Stomach (tissue), 9 donors: ENCODE data around the gene ANAPC5. TPM values are rescaled to one million over a fixed set of nuclear protein-coding genes. Genes with fewer than 3 reads are reported as not detected.

ENCODE experiments used
- DNase-seq, 2 donors: peaks; one replicate each; pipeline versions ENCODE4 v3.0.0 to v3.0.0-alpha.2; 2013 to 2019
- H3K27ac ChIP-seq, 5 donors: fragments of 200-600 bp in 4 of 5; sonication (generic) in 4 of 5; one replicate each; pipeline ENCODE4 v1.5.1; 2013 to 2019; ENCODE audit warnings: mild to moderate bottlenecking in 1 of 5, moderate library complexity in 1 of 5
- H3K27me3 ChIP-seq, 3 donors: fragments of 200-600 bp; sonication (generic); one replicate each; pipeline ENCODE4 v1.5.1; 2017 to 2019; ENCODE audit warnings: mixed run types in 1 of 3
- H3K36me3 ChIP-seq, 4 donors: fragments of 200-600 bp; sonication (generic); 1 replicate in 3 of 4; 2 replicates in 1 of 4; pipeline ENCODE4 v1.5.1; 2016 to 2019
- H3K4me1 ChIP-seq, 4 donors: fragments of 200-600 bp; sonication (generic); one replicate each; pipeline ENCODE4 v1.5.1; 2016 to 2019
- H3K4me3 ChIP-seq, 4 donors: fragments of 200-600 bp; sonication (generic) in 3 of 4; one replicate each; pipeline ENCODE4 v1.5.1; 2016 to 2019; ENCODE audit warnings: mild to moderate bottlenecking in 1 of 4
- H3K9me3 ChIP-seq, 4 donors: fragments of 200-600 bp; sonication (generic); one replicate each; pipeline ENCODE4 v1.5.1; 2016 to 2019
- CTCF ChIP-seq, 7 experiments: fragments of 450-650 bp in 4 of 7; fragments of 200-600 bp in 3 of 7; sonication (generic) in 3 of 7; IDR thresholded peaks; one replicate each; pipeline ENCODE4 v1.5.1; 2016 to 2019; ENCODE audit warnings: antibody characterized with exemption in 7 of 7, control low read depth in 2 of 7, mild to moderate bottlenecking in 1 of 7
- EP300 ChIP-seq: sonication (generic); formaldehyde crosslinking; IDR thresholded peaks from one replicate; pipeline ENCODE4 v1.6.1; 2017; ENCODE audit warnings: antibody characterized with exemption
- POLR2A ChIP-seq, 4 donors: fragments of 450-650 bp; IDR thresholded peaks; one replicate each; pipeline ENCODE4 v1.6.1; 2016; ENCODE audit warnings: antibody characterized with exemption in 4 of 4, control low read depth in 2 of 4, mild to moderate bottlenecking in 1 of 4, moderate library complexity in 1 of 4
- POLR2AphosphoS5 ChIP-seq, 3 donors: sonication (generic); formaldehyde crosslinking; IDR thresholded peaks; one replicate each; pipeline ENCODE4 v1.6.1; 2016; ENCODE audit warnings: antibody characterized with exemption in 3 of 3
- WGBS, 5 donors: extraction: QIAGEN DNeasy Blood & Tissue Kit in 3 of 5; methylation state at CpG; one replicate each; pipeline versions ENCODE4 v1.1.5 to v1.1.7; 2013 to 2018; 5-methylcytosine and 5-hydroxymethylcytosine counted together
- intact Hi-C: fragments of 100-400 bp; cut with DNase I; formaldehyde crosslinking; loops from one replicate; pipeline ENCODE4 v1.15.1; 2023; ENCODE audit warnings: low total_unique reads
- polyA plus RNA-seq, 3 donors: library from polyadenylated mRNA; stranded (reverse); fragments of 200-250 nt; gene quantifications; one replicate each; pipeline ENCODE4 v1.2.3, GENCODE V29; 2013
- total RNA-seq, 5 donors: library from RNA; depleted of rRNA; stranded (reverse); fragments of >200 nt; gene quantifications; one replicate each; pipeline versions ENCODE4 v1.1.0 to v1.2.3, GENCODE V29; 2014 to 2016
- donor health status: healthy with polysubstance abuse.
- donor health status: Bipolar disorder and iron deficiency.
- donor health status: healthy.

The ANAPC5 gene
- total and polyA plus RNA-seq, 8 donors: 81.2 to 228 (median 113) TPM

- intact Hi-C loops: no loop called here
- peaks cover 0 to 27% (median 13%) of the 10 kb centered on the region in 4 donors for H3K36me3 ChIP-seq
- no peak for DNase-seq
These were observed 61.8 kb downstream of the ANAPC5 start for GRCh38 chr12:121290410-121290809.

DNA sequence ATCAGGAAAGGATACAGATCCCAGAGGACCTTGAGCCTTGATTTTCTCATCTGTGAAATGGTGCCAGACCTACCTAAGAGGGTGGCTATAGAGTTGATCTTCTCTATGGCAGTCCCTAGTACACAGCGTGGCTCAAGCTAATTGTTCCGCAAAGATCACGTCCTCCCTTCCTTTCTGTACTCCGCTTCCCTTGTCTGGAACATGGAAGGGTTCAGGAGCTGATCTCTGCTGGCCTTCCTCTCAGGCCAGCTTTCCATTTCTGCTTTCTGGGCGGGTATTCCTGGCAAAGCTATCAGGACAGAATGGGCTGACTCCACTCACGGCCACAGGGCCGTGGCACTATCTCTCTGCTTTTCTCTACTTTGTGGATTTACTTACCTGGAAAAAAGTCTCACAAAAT lies 62.2 kb downstream of the ANAPC5 start:
- 85 to 95% (median 92%) methylated on average over 7 of the region's 7 CpGs for WGBS, 5 donors
- Histone ChIP-seq H3K36me3 (peaks cover 0 to 27% (median 13%) of the 10 kb centered on the region in 4 donors), H3K27ac (peak overlapping the region in 3 of 5 donors; percentile 49 to 70 (median 62)), H3K27me3 (no peaks in the 10 kb centered on the region), H3K9me3 (no peaks in the 10 kb centered on the region), H3K4me1 (peaks cover 21 to 76% (median 45%) of the 10 kb centered on the region in 4 donors), H3K4me3 (no peak overlapping the region)
- intact Hi-C loops: no loop called here
- no peak for DNase-seq
- no peak for TF ChIP-seq POLR2AphosphoS5 (IDR thresholded peaks at IDR 0.05)
- TF ChIP-seq POLR2A (IDR thresholded peaks at IDR 0.05): no peak
- TF ChIP-seq CTCF (IDR thresholded peaks at IDR 0.05): no peak
- TF ChIP-seq EP300: no peak

More at GRCh38 chr12:121290410-121290809, 61.8 kb downstream of the ANAPC5 start:
- H3K27me3 ChIP-seq: no peaks in the 10 kb centered on the region
- 95 to 99% (median 98%) methylated on average over 5 of the region's 5 CpGs for WGBS, 5 donors
- H3K27ac ChIP-seq: peak overlapping the region in 2 of 5 donors; percentile 49 to 70
- H3K4me1 ChIP-seq: peaks cover 22 to 76% (median 45%) of the 10 kb centered on the region in 4 donors
- no peak overlapping the region for H3K4me3 ChIP-seq
- TF ChIP-seq CTCF (IDR thresholded peaks at IDR 0.05) (no peak), EP300 (no peak), POLR2A (IDR thresholded peaks at IDR 0.05) (no peak), POLR2AphosphoS5 (IDR thresholded peaks at IDR 0.05) (no peak)
- H3K9me3 ChIP-seq: no peaks in the 10 kb centered on the region

- DNase-seq: peak in 1 of 2 donors; percentile 35
- Histone ChIP-seq H3K27me3 (no peaks in the 10 kb centered on the region), H3K27ac (peak overlapping the region in 3 of 5 donors; percentile 49 to 70 (median 62)), H3K9me3 (no peaks in the 10 kb centered on the region), H3K36me3 (peaks cover 0 to 27% (median 13%) of the 10 kb centered on the region in 4 donors), H3K4me3 (no peak overlapping the region), H3K4me1 (peaks cover 19 to 76% (median 40%) of the 10 kb centered on the region in 4 donors)
- WGBS, 5 donors: 38 to 56% (median 40%) methylated on average over 9 of the region's 9 CpGs
- intact Hi-C loops: no loop called here
- TF ChIP-seq POLR2AphosphoS5 (IDR thresholded peaks at IDR 0.05) (no peak), POLR2A (IDR thresholded peaks at IDR 0.05) (no peak), CTCF (IDR thresholded peaks at IDR 0.05) (no peak), EP300 (no peak)
These were observed 63.2 kb downstream of the ANAPC5 start for GRCh38 chr12:121288986-121289385.

DNA sequence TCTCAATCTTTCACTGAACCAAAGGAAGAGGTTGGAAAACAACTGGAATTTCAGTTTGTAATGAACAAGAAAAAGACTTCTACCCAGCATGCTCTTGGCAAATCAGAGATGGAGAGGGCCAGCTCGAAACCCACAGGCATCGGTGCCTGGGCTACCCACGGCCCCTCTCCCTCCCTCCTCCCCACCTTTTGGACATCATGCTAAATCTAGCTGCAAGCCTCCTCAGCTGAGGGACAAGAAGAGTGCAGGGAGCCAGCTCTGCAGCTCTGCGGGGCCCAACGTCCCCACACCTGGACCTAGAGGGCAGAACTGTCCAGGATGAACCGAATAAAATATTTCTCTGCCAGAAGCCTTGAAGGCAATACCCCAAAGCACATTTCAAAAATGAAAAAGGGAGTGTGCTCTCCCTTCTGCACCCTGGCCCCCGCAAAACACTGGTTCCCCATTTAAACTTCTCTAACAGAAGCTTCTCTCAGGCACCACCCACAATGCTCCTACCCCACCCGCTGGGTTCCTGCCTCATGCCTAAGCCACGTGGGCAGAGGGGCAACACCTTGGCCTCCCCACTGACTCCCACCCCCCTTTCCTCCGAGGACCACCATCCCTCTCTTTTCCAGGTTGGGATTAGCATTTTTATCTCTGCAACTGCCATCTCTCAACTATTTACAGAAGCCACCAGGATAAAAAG lies 63.9 kb downstream of the ANAPC5 start:
- H3K27ac ChIP-seq: peak overlapping the region in 4 of 5 donors; percentile 15 to 70 (median 56)

More for the DNA sequence above, 63.9 kb downstream of the ANAPC5 start:
- H3K27me3 ChIP-seq: no peaks in the 10 kb centered on the region
- 47 to 65% (median 56%) methylated on average over 10 of the region's 10 CpGs for WGBS, 5 donors
- no peaks in the 10 kb centered on the region for H3K9me3 ChIP-seq
- peaks cover 0 to 27% (median 15%) of the 10 kb centered on the region in 4 donors for H3K36me3 ChIP-seq
- TF ChIP-seq POLR2AphosphoS5 (IDR thresholded peaks at IDR 0.05) (no peak), EP300 (no peak), CTCF (IDR thresholded peaks at IDR 0.05) (no peak), POLR2A (IDR thresholded peaks at IDR 0.05) (no peak)
- no peak for DNase-seq
- H3K4me1 ChIP-seq: peaks cover 19 to 73% (median 41%) of the 10 kb centered on the region in 4 donors
- no peak overlapping the region for H3K4me3 ChIP-seq
- intact Hi-C loops: no loop called here
